GM18519 (cell line): ENCODE data around the gene MRPL2.
A peak's percentile ranks its signal among the peaks of the same experiment; 100 is the strongest.

ENCODE experiments used
- ATAC-seq: cut with Tn5 transposase; IDR thresholded peaks from one replicate; pipeline ENCODE4 v1.9.1; 2021; ENCODE audit warnings: mild to moderate bottlenecking, moderate library complexity; ENCODE audit not compliant: unreplicated experiment, low FRiP score

Gene MRPL2

GRCh38 chr6:43059168-43060033 is at the start of gene MRPL2, which contains the start of gene KLC4:
Gene MRPL2 (minus strand): TSS chr6:43059434. CDS start chr6:43059381, 53 bp downstream.
Gene KLC4 (plus strand): TSS chr6:43059631. CDS start chr6:43061336, 1,705 bp downstream.
- ATAC-seq, result peak; percentile 76

DNA sequence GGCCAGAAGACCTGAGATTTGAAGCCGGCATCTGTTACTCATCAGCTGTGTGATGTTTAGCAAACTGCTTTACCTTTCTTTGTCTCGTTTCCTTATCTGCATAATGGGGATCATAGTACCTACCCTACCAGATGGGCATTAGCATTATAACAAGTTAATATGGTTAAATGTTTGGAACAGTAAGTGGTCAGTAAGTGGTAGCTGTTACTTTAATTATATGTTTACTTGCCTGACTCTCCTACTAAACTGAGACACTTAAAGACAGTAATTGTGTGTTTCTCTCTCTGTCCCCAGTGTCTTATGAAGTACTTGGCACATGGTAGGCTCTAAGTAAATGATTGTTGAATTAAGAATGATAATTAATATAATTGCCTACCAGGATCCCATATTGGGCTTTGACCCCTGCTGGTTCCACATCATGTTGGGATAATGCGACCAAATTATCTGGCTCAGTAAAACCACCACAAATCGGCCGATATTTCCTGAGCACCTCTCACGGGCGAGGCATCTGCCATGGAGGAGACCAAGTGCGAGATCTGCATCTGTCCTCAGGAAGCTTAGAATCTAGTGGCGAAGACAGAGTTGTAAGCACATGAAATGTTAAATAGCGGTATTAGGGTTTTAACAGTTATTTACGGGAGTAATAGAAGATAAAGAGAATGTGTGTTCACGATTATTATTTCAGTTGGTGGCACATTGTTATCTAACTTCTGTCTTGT is 48.3 kb upstream of the MRPL2 start:
- no peak for ATAC-seq

GRCh38 chr6:43105538-43106222 is 46.4 kb upstream of the MRPL2 start:
- ATAC-seq, result no peak

DNA sequence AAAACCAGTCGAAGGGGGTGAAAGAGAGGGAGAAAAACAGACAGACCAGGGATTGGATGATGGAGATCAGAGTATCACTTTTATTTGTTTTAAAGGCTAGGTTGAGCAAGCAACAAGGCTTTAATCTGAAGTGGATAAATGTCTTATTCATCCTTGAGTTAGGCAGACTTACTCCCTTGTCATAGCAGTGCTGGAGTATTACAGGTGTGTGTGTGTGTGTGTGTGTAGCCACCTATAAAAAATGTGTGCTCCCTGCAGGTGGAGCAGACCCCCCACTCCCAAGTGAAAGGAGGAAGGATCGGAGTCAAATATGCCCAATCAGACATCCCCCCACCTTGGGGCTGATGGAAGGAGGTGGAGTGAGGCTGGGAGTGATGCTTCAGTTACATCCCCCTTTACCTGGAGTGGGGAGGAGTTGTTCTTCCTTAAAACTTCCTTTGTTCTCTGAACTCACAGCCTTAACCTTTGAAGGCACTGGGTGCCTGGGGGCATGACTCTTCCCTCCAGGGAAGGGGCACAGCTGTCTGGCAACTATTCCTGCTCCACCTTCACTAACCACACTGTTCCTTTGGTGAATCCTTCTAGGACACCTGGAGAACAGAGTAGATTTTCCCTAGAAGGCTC is 44.1 kb upstream of the MRPL2 start:
- ATAC-seq, result no peak

GRCh38 chr6:43101497-43101896 is 42.3 kb upstream of the MRPL2 start:
- ATAC-seq, result no peak

GRCh38 chr6:43097502-43097901 is 38.3 kb upstream of the MRPL2 start:
- no peak for ATAC-seq

DNA sequence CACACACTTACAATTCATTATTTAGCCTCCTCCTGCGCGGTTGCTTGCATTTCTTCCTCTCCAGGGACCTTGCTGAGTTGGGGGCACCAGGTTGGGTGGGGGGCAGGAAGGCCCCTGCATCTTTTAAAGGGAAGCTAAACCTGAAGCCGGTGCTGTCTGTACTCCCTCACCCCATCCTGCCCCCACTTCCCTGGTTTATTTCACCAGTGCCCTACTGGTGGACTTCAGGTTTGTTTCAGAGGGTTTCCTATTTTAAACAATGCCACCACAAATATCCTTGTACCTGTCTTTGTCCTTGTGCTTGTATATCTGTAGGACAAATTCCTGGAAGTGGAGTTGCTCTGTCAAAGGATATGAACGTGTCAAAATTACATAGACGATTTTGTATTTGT is 37.9 kb upstream of the MRPL2 start:
- ATAC-seq, result no peak

- ATAC-seq, result no peak
Observed at GRCh38 chr6:43096451-43097097, 37.3 kb upstream of the MRPL2 start.

GRCh38 chr6:43095939-43096338 is 36.7 kb upstream of the MRPL2 start:
- ATAC-seq, result no peak

DNA sequence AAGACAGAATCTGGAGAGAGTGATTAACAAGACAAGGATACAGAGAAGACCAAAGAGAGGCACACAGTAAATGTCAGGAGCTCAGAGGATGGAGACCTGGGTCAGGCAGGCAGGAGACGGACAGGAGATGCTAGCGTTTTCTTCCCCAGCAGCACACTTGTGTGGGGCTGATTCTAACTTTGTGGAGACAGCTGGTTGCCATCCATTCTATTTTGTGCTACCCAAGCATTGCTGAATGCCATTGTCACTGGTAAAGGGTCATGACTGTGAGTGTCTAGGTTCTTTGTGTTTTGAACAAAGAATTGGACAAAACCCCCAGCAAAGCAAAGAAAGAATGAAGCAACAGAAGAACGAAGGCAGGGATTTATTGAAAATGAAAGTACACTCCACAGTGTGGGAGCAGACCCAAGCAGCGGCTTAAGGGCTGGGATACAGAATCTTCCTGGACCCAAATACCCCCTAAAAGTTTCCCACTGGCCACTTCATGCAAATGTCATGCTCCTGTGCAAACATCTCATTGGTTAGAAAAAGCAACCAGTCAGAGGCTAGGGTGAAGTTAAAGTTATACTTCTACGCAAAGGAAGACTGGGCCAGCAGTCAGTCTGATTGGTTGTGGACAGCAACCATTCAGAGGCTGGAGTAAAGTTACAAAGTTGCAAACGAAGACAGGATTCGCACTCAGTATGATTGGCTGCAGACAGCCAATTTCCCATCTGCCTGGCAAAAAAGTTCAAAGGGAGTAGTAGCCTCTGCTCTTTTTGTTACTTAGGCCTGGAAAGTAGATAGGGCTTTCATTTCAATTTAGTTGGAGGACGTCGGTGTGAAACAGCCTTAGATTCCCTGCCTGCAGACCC is 34.4 kb upstream of the MRPL2 start:
- ATAC-seq, result no peak

DNA sequence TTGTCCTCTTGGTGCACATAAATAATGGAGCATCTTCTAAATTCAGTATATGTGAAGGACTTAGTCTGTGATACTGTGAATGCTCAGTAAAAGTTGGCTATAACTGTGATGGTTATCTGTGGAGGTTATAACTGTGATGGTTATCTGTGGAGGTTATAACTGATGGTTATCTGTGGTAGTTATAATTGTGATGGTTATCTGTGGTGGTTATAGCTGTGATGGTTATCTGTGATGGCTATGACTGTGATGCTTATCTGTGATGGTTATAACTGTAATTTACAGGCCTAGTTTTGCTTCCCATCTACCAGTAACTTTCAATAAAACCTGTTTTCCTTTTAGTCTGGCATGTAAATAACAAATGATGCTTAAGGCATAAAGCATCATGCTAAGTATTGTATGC is 33.4 kb upstream of the MRPL2 start:
- ATAC-seq, result no peak

GRCh38 chr6:43091436-43091991 is 32.3 kb upstream of the MRPL2 start:
- no peak for ATAC-seq

- ATAC-seq, result no peak
Observed at GRCh38 chr6:43091020-43091419, 31.8 kb upstream of the MRPL2 start.

- no peak for ATAC-seq
Observed at GRCh38 chr6:43090559-43090956, 31.3 kb upstream of the MRPL2 start.

- ATAC-seq, result no peak
Observed at GRCh38 chr6:43089874-43090558, 30.8 kb upstream of the MRPL2 start.

- no peak for ATAC-seq
Observed at GRCh38 chr6:43089467-43089866, 30.2 kb upstream of the MRPL2 start.

- no peak for ATAC-seq
Observed at GRCh38 chr6:43088654-43089056, 29.4 kb upstream of the MRPL2 start.

DNA sequence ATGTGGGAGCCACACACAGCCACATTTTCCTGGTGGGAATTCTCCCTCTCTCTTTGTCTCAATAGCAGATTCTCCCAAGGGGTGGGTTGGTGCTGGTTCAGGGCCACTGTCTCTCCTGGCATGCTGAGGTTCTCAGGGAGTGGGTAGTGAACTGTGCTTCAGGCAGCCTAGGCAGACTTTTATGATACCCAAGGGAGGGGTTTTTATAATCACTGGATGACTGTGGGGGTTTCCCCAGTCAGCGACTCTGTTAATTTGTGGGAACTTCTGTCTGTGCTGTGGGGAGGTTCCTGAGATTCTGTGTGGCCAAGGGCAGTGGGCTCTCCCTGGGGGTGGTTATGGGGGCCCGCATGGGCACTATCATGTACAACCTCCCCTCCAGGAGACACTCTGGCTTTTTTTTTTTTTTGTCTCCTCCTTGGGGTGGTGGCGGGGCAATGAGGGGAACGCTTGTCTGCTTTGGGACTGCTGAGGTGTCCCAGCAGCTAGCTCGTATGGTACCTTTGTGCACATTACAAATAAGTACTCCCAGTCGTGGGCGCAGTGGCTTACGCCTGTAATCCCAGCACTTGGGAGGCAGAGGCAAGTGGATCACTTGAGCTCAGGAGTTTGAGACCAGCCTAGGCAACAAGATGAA is 26.9 kb upstream of the MRPL2 start:
- no peak for ATAC-seq
